ENCODE measurements around the gene NARF.
"Not testable (repeated sequence)": the region's sequence is repeated elsewhere in the genome, so short reads cannot be mapped to it uniquely, and the experiment has no call there.

NARF gene

GRCh38 chr17:82503094-82503727 is 44.7 kb downstream of the NARF start:
- DNase-seq (ENCODE audit: low read depth): no peak

- no peak for DNase-seq (ENCODE audit: low read depth)
Measured at GRCh38 chr17:82503728-82504308, 45.3 kb downstream of the NARF start.

GRCh38 chr17:82505296-82505695 is 46.8 kb downstream of the NARF start:
- DNase-seq (ENCODE audit: low read depth): no peak

GRCh38 chr17:82506402-82506801 is 47.9 kb downstream of the NARF start:
- not testable (repeated sequence) for DNase-seq (ENCODE audit: low read depth)

- DNase-seq (ENCODE audit: low read depth): no peak
Measured at GRCh38 chr17:82507631-82508175, 49.2 kb downstream of the NARF start.

GRCh38 chr17:82511642-82512041 is 53.1 kb downstream of the NARF start:
- not testable (repeated sequence) for DNase-seq (ENCODE audit: low read depth)

- not testable (repeated sequence) for DNase-seq (ENCODE audit: low read depth)
Measured at GRCh38 chr17:82513864-82514263, 55.3 kb downstream of the NARF start.

GRCh38 chr17:82517230-82517865 is 58.8 kb downstream of the NARF start:
- DNase-seq (ENCODE audit: low read depth): no peak

GRCh38 chr17:82518826-82519810 is 60.6 kb downstream of the NARF start, which contains the start of gene FOXK2:
FOXK2 (plus strand) TSS chr17:82519732; CDS start chr17:82519889, 157 bp downstream.
- peak; percentile 79 for DNase-seq (ENCODE audit: low read depth)

GRCh38 chr17:82519971-82520903 is 61.7 kb downstream of the NARF start:
- DNase-seq (ENCODE audit: low read depth): no peak

- no peak for DNase-seq (ENCODE audit: low read depth)
Measured at GRCh38 chr17:82524540-82524939, 66.0 kb downstream of the NARF start.

- DNase-seq (ENCODE audit: low read depth): no peak
Measured at GRCh38 chr17:82525712-82526111, 67.2 kb downstream of the NARF start.

- no peak for DNase-seq (ENCODE audit: low read depth)
Measured at GRCh38 chr17:82527898-82528297, 69.4 kb downstream of the NARF start.

GRCh38 chr17:82528484-82529265 is 70.1 kb downstream of the NARF start:
- DNase-seq (ENCODE audit: low read depth): no peak

GRCh38 chr17:82529914-82530300 is 71.4 kb downstream of the NARF start:
- DNase-seq (ENCODE audit: low read depth): no peak

- DNase-seq (ENCODE audit: low read depth): no peak
Measured at GRCh38 chr17:82531431-82531881, 72.9 kb downstream of the NARF start.

GRCh38 chr17:82534401-82534812 is 75.9 kb downstream of the NARF start:
- no peak for DNase-seq (ENCODE audit: low read depth)

GRCh38 chr17:82536512-82537201 is 78.1 kb downstream of the NARF start:
- DNase-seq (ENCODE audit: low read depth): no peak

- not testable (repeated sequence) for DNase-seq (ENCODE audit: low read depth)
Measured at GRCh38 chr17:82537228-82537627, 78.7 kb downstream of the NARF start.

All from stimulated activated CD8-positive, alpha-beta memory T cell treated with anti-CD3 and anti-CD28 coated beads, Interleukin-12 subunit alpha, Interleukin-12 subunit beta, amount 100 ng/mL, for 1 hour (primary cell).